Subcutaneous adipose tissue (tissue), 4 donors: Measurements from ENCODE around the gene WWOX. TPM values are rescaled to one million over a fixed set of nuclear protein-coding genes. Genes with fewer than 3 reads are reported as not detected.

Source experiments
- total RNA-seq, 4 donors: library from RNA; depleted of rRNA; stranded (reverse); fragments of >200 nt; gene quantifications; one replicate each; pipeline ENCODE4 v1.1.0, GENCODE V29; 2016
- TF ChIP-seq, protein P1 (sequence below): fragments of 450-650 bp; IDR thresholded peaks from one replicate; pipeline ENCODE4 v1.5.1; 2016; ENCODE audit warnings: low read depth, mild to moderate bottlenecking, control low read depth, antibody characterized with exemption, moderate library complexity

The WWOX gene
- total RNA-seq, 4 donors from 2014 or later, result 31.4 to 67.8 (median 46.0) TPM

DNA sequence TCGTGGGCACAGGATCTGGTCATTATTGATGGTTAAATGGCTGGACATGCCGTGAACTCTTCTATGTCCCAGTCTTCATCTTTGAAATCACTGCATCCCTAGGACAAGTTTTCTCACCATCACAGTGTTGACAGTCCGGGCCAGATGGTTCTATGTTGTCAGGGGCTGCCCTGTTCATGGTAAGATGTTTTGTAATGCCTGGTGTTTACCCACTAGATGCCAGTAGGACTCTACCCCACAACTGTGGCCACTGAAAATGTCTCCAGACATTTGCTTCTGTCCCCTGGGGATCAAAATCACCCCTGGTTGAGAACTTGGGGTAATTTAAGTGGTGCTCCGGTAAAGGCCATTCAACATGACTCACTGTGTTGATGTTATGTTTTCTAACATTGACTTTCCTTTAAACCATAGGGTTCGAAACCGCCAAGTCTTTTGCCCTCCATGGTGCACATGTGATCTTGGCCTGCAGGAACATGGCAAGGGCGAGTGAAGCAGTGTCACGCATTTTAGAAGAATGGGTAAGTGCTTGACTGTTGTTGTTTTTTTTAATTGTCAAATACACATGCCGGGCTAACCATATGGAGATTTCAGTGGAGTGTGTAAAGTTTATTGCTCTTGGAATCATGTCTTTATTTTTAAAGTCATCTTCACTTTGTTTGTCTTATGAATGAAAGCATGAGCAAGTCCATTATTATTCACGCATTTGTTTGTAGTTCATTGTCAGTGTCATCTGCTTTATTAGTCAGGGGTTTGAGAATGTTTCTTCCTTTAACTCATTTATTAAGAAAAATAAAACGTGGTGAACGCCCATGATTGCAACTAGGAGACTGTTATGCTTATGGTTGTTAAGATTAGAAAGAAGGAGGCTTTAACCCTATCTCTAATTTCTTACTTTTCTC is 64.6 kb downstream of the WWOX start:
- TF ChIP-seq, protein P1, sequence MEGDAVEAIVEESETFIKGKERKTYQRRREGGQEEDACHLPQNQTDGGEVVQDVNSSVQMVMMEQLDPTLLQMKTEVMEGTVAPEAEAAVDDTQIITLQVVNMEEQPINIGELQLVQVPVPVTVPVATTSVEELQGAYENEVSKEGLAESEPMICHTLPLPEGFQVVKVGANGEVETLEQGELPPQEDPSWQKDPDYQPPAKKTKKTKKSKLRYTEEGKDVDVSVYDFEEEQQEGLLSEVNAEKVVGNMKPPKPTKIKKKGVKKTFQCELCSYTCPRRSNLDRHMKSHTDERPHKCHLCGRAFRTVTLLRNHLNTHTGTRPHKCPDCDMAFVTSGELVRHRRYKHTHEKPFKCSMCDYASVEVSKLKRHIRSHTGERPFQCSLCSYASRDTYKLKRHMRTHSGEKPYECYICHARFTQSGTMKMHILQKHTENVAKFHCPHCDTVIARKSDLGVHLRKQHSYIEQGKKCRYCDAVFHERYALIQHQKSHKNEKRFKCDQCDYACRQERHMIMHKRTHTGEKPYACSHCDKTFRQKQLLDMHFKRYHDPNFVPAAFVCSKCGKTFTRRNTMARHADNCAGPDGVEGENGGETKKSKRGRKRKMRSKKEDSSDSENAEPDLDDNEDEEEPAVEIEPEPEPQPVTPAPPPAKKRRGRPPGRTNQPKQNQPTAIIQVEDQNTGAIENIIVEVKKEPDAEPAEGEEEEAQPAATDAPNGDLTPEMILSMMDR, result no peak

DNA sequence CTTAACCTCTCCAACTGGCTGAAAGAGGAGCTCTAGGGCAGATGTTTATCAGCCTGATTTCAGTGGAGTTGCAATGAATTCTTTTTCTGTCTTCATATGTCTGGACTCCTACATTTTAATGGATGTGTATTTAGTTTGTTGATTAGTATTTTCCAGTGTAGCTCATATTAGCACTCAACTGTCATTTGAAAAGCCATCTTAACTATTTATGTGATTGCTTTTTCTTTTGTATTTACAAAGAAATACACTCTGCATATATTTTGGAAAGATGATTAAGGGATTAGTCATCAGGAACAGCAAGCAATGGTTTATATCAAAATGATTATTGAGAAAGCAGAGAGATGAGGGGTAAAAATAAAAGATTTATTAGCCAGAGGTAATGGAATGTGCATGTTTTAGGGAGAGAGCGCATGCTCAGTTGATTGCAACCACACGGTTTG is 71.1 kb downstream of the WWOX start:
- TF ChIP-seq, protein P1, result no peak

DNA sequence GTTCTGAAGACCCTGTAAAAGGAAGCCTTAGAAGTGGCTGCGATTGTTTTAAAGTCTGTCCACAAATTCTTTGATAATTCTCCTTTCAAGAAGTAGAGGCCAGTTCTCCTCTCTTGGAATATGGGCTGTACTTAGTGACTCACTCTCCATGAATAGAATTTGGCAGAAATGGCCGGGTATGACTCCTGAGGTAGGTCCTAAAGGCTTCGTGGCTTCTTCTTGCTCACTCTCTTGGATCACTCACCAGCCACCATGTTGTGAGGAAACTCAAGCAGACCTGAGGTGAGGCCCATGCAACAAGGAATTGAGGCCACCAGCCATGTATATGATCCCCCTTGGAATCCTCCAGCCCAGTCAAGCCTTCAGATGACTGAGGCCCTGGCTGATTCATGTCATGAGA is 75.8 kb downstream of the WWOX start:
- TF ChIP-seq, protein P1, result no peak

DNA sequence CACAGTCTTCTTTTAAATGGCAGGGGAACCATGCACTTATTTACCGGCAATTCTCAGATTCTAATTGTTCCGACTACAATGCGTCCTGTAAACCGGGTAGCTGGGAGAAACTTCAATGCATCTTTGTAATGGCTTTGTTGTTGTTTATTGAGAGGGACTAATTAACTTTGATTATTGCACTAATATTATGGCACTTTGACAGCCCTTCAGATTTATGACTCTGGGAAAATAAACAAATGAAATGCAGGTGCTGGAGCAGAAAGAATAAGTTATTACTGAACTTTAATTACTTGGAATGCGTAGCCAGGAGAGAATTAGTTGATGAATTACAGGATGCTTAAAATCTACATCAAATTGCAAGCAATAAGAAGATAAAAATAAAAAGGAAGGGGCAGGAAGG is 77.0 kb downstream of the WWOX start:
- TF ChIP-seq, protein P1, result no peak

DNA sequence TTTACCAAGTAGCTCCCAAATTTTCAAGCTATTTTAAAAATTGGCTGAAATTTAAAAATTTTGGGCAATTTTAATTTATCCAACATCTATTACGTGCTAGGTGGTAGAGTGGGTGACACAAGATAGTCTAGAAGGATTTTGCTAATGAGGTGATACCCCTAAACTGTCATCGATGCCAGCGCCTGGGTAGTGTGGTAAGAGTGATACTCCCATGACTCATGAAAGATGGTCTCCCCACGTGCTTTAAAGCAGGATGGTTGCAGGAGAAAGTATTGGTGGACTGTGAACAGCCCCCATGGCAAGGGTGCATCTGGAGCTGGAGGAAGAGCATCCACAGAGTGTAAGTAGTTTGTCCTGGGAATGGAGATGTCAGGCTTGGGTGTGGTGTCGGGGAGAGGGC is 77.8 kb downstream of the WWOX start:
- TF ChIP-seq, protein P1, result no peak

DNA sequence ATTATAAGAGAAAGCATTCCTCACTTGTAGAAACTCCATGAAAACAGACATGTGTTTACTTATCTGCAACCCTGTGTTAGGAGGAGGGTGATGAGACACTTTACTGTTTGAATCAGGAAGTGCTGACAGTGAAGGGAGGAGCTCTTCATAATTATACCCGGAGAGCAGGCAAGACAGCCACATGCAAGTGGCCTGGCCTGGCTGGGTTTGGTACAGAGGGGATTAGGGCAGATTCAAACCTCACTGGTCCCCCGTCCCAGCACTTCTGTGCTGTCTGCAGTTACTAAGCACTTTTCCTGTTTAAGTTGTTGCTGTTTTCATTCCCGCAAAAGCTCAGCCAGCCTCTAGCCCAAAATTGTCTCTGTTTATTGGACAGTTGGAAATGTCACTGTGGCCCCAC is 78.5 kb downstream of the WWOX start:
- TF ChIP-seq, protein P1, result no peak

DNA sequence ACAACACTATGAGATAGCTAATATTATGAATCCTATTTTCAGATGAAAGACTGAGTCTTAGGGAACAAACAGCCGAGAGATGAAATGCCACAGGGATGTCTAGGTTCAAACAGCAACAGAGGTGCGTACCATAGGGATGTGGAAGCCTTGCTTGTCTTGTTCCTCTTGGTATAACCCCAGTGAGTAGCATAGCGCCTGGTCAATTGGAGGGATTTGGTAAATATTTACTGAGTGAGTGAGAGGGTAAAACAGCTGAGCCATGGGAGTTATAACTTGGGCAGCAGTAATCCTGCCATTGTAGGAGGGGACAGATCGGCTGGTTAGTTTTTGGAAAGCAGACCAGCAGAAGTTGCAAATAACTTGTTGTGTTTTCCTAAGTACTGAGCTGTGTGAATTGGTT is 80.2 kb downstream of the WWOX start:
- TF ChIP-seq, protein P1, result no peak
